Stimulated activated CD8-positive, alpha-beta memory T cell treated with anti-CD3 and anti-CD28 coated beads, Interleukin-15, amount 100 ng/mL, for 4 hours (primary cell): ENCODE results near the gene TTC24.
"Not testable (repeated sequence)": the region's sequence is repeated elsewhere in the genome, so short reads cannot be mapped to it uniquely, and the experiment has no call there.

Experiments
- DNase-seq, 2 donors: peaks; one replicate each; pipeline ENCODE4 v3.0.0-alpha.2; 2020; ENCODE audit warnings: low read depth in 2 of 2

The TTC24 gene

GRCh38 chr1:156586892-156587477 lies 7.5 kb downstream of the TTC24 start:
- DNase-seq: no peak

GRCh38 chr1:156587927-156588326 lies 8.4 kb downstream of the TTC24 start:
- not testable (repeated sequence) for DNase-seq

GRCh38 chr1:156589546-156589945 lies 10.0 kb downstream of the TTC24 start:
- DNase-seq: no peak

- DNase-seq: no peak
These were observed 11.0 kb downstream of the TTC24 start for GRCh38 chr1:156590326-156591180.

GRCh38 chr1:156591181-156591431 lies 11.6 kb downstream of the TTC24 start:
- no peak for DNase-seq

- DNase-seq: peak; percentile 32 to 48
These were observed 12.1 kb downstream of the TTC24 start, which contains the start of gene NAXE for GRCh38 chr1:156591432-156592157. Gene NAXE (plus strand): TSS chr1:156591776. CDS start chr1:156591805, 29 bp downstream.

GRCh38 chr1:156592158-156592909 lies 12.8 kb downstream of the TTC24 start:
- no peak for DNase-seq

- DNase-seq: no peak
These were observed 13.6 kb downstream of the TTC24 start for GRCh38 chr1:156592910-156593660.

- no peak for DNase-seq
These were observed 14.1 kb downstream of the TTC24 start for GRCh38 chr1:156593661-156593989.

- no peak for DNase-seq
These were observed 14.7 kb downstream of the TTC24 start for GRCh38 chr1:156594190-156594589.

GRCh38 chr1:156595016-156595415 lies 15.5 kb downstream of the TTC24 start:
- DNase-seq: no peak

GRCh38 chr1:156596426-156596825 lies 16.9 kb downstream of the TTC24 start:
- no peak for DNase-seq

- DNase-seq: no peak
These were observed 18.6 kb downstream of the TTC24 start for GRCh38 chr1:156598125-156598524.

- no peak for DNase-seq
These were observed 19.4 kb downstream of the TTC24 start for GRCh38 chr1:156598731-156599432.

- DNase-seq: no peak
These were observed 20.3 kb downstream of the TTC24 start for GRCh38 chr1:156599811-156600210.

GRCh38 chr1:156600733-156601121 lies 21.2 kb downstream of the TTC24 start:
- DNase-seq: no peak

- DNase-seq: peak; percentile 54 to 60
These were observed 21.8 kb downstream of the TTC24 start, which contains the start of gene GPATCH4 for GRCh38 chr1:156601122-156601830. Gene GPATCH4 (minus strand): TSS chr1:156601479.

GRCh38 chr1:156601892-156602291 lies 22.4 kb downstream of the TTC24 start:
- DNase-seq: no peak

- DNase-seq: no peak
These were observed 23.1 kb downstream of the TTC24 start for GRCh38 chr1:156602557-156602993.

- not testable (repeated sequence) for DNase-seq
These were observed 27.8 kb downstream of the TTC24 start for GRCh38 chr1:156607344-156607743.
